Spleen (tissue), 11 donors: Measurements from ENCODE around the gene EML3. TPM values are rescaled to one million over a fixed set of nuclear protein-coding genes. Genes with fewer than 3 reads are reported as not detected.

Source experiments
- DNase-seq: peaks from one replicate; pipeline ENCODE4 v3.0.0-alpha.2; 2020
- H3K27ac ChIP-seq, 8 donors: fragments of 200-600 bp; sonication (generic) in 7 of 8; 1 replicate in 4 of 8; 2 replicates in 4 of 8; pipeline versions ENCODE4 v1.5.0 to v1.8.0; 2016 to 2021; ENCODE audit warnings: inconsistent platforms in 4 of 8, mild to moderate bottlenecking in 4 of 8, moderate library complexity in 1 of 8
- H3K27me3 ChIP-seq, 7 donors: fragments of 200-600 bp; sonication (generic) in 6 of 7; replicated peaks in 1 of 7; 1 replicate in 4 of 7; 2 replicates in 3 of 7; pipeline versions ENCODE4 v1.5.0 to v1.8.0; 2016 to 2021; ENCODE audit warnings: inconsistent platforms in 3 of 7, mild to moderate bottlenecking in 1 of 7
- H3K36me3 ChIP-seq, 6 donors: fragments of 200-600 bp; sonication (generic) in 5 of 6; 1 replicate in 4 of 6; 2 replicates in 2 of 6; pipeline versions ENCODE4 v1.5.0 to v1.8.0; 2016 to 2021; ENCODE audit warnings: inconsistent platforms in 2 of 6
- H3K4me1 ChIP-seq, 6 donors: fragments of 200-600 bp; sonication (generic) in 5 of 6; 1 replicate in 3 of 6; 2 replicates in 3 of 6; pipeline versions ENCODE4 v1.5.0 to v1.8.0; 2016 to 2021; ENCODE audit warnings: inconsistent platforms in 3 of 6
- H3K4me3 ChIP-seq, 8 donors: fragments of 200-600 bp; sonication (generic) in 7 of 8; 1 replicate in 4 of 8; 2 replicates in 4 of 8; pipeline versions ENCODE4 v1.5.0 to v1.8.0; 2016 to 2021; ENCODE audit warnings: inconsistent platforms in 4 of 8, mild to moderate bottlenecking in 4 of 8, moderate library complexity in 2 of 8
- H3K9me3 ChIP-seq, 8 donors: fragments of 200-600 bp; sonication (generic) in 7 of 8; 1 replicate in 4 of 8; 2 replicates in 4 of 8; pipeline versions ENCODE4 v1.5.0 to v1.8.0; 2016 to 2021; ENCODE audit warnings: inconsistent platforms in 4 of 8
- CTCF ChIP-seq, 11 experiments: fragments of 200-600 bp in 7 of 11; fragments of 450-650 bp in 4 of 11; sonication (generic) in 4 of 11; IDR thresholded peaks in 8 of 11; conservative IDR thresholded peaks in 3 of 11; 1 replicate in 7 of 11; 2 replicates in 4 of 11; pipeline versions ENCODE4 v1.4.0 to v1.8.0; 2016 to 2021; ENCODE audit warnings: antibody characterized with exemption in 11 of 11, inconsistent platforms in 4 of 11, mild to moderate bottlenecking in 1 of 11
- POLR2A ChIP-seq, 3 donors: fragments of 450-650 bp; IDR thresholded peaks; one replicate each; pipeline ENCODE4 v1.5.1; 2017; ENCODE audit warnings: antibody characterized with exemption in 3 of 3, mild to moderate bottlenecking in 1 of 3
- POLR2AphosphoS5 ChIP-seq, 3 donors: sonication (generic); formaldehyde crosslinking; IDR thresholded peaks; one replicate each; pipeline ENCODE4 v1.5.1; 2017; ENCODE audit warnings: antibody characterized with exemption in 3 of 3
- WGBS, 5 donors: extraction: QIAGEN DNeasy Blood & Tissue Kit in 3 of 5; methylation state at CpG; one replicate each; pipeline versions ENCODE4 v1.1.5 to v1.1.7; 2013 to 2018; 5-methylcytosine and 5-hydroxymethylcytosine counted together
- intact Hi-C: fragments of 100-400 bp; cut with DNase I; formaldehyde crosslinking; loops from one replicate; pipeline ENCODE4 v1.15.0; 2023; ENCODE audit warnings: low total_unique reads
- polyA plus RNA-seq, 3 donors: library from polyadenylated mRNA; stranded (reverse); fragments of 200-250 nt; gene quantifications; one replicate each; pipeline ENCODE4 v1.2.1, GENCODE V29; 2013
- total RNA-seq, 7 donors: library from RNA; depleted of rRNA in 3 of 7; stranded (reverse); fragments of >200 nt in 3 of 7; fragmentation: NEBNext Ultra II Directional in 4 of 7; extraction: Animal tissue kit (Norgen Biotek cat#: 25700) in 4 of 7; gene quantifications; one replicate each; pipeline versions ENCODE4 v1.1.0 to v1.2.1, GENCODE V29; 2016 to 2021
- donor health status: healthy with polysubstance abuse.
- donor health status: DM: no; HTN: no; CAD: no; lungs with moderate emphysema.
- donor health status: DM: no; HTN: no; CAD: no.
- donor health status: Bipolar disorder and iron deficiency.
- donor health status: healthy.
- donor health status: DM: no; HTN: no; CAD: no.
- donor health status: DM: yes; HTN: yes; CAD: no.

EML3 gene
- total and polyA plus RNA-seq, 10 donors, result 46.7 to 159 (median 112) TPM

- no peak for TF ChIP-seq CTCF (IDR thresholded peaks at IDR 0.05 in 8 of 11, conservative IDR thresholded peaks at IDR 0.05 in 3 of 11)
- no peak for TF ChIP-seq POLR2A (IDR thresholded peaks at IDR 0.05)
- no peak for TF ChIP-seq POLR2AphosphoS5 (IDR thresholded peaks at IDR 0.05)
- intact Hi-C loops, result no loop called here
- no peaks in the 10 kb centered on the region for H3K9me3 ChIP-seq
- H3K27me3 ChIP-seq, result no peaks in the 10 kb centered on the region
- WGBS, 5 donors, result 91 to 95% (median 95%) methylated on average over 12 of the region's 12 CpGs
- H3K4me3 ChIP-seq, result no peak overlapping the region
- no peak overlapping the region for H3K27ac ChIP-seq
- DNase-seq, result no peak
- H3K4me1 ChIP-seq, result peaks cover 16 to 85% (median 54%) of the 10 kb centered on the region in 6 donors
- peaks cover 0 to 73% (median 40%) of the 10 kb centered on the region in 6 donors for H3K36me3 ChIP-seq
Observed at GRCh38 chr11:62608776-62609175, 3.8 kb downstream of the EML3 start.

- Histone ChIP-seq H3K4me1 (peaks cover 19 to 85% (median 50%) of the 10 kb centered on the region in 6 donors), H3K27me3 (no peaks in the 10 kb centered on the region), H3K27ac (peak overlapping the region in 1 of 8 donors; percentile 9), H3K4me3 (no peak overlapping the region), H3K36me3 (peaks cover 0 to 84% (median 40%) of the 10 kb centered on the region in 6 donors), H3K9me3 (no peaks in the 10 kb centered on the region)
- TF ChIP-seq POLR2AphosphoS5 (IDR thresholded peaks at IDR 0.05) (no peak), POLR2A (IDR thresholded peaks at IDR 0.05) (no peak), CTCF (IDR thresholded peaks at IDR 0.05 in 8 of 11, conservative IDR thresholded peaks at IDR 0.05 in 3 of 11) (no peak)
- WGBS, 5 donors, result 60 to 100% (median 68%) methylated on average over 2 to 4 of the region's 4 CpGs
- intact Hi-C loops, result no loop called here
- no peak for DNase-seq
Observed at GRCh38 chr11:62607714-62608113, 4.9 kb downstream of the EML3 start.

GRCh38 chr11:62605902-62606301 is 6.7 kb downstream of the EML3 start:
- WGBS, 5 donors, result 93 to 98% (median 96%) methylated on average over 15 of the region's 15 CpGs
- intact Hi-C loops, result no loop called here
- Histone ChIP-seq H3K4me3 (no peak overlapping the region), H3K36me3 (peaks cover 0 to 85% (median 38%) of the 10 kb centered on the region in 6 donors), H3K27me3 (no peaks in the 10 kb centered on the region), H3K27ac (no peak overlapping the region), H3K4me1 (peaks cover 13 to 81% (median 45%) of the 10 kb centered on the region in 6 donors), H3K9me3 (no peaks in the 10 kb centered on the region)
- no peak for DNase-seq
- TF ChIP-seq POLR2A (IDR thresholded peaks at IDR 0.05), result no peak

- peaks cover 11 to 81% (median 45%) of the 10 kb centered on the region in 6 donors for H3K4me1 ChIP-seq
- H3K9me3 ChIP-seq, result no peaks in the 10 kb centered on the region
- no peak overlapping the region for H3K4me3 ChIP-seq
- no peak overlapping the region for H3K27ac ChIP-seq
- no peak for DNase-seq
- TF ChIP-seq POLR2AphosphoS5 (IDR thresholded peaks at IDR 0.05), result no peak
- no peak for TF ChIP-seq CTCF (IDR thresholded peaks at IDR 0.05 in 8 of 11, conservative IDR thresholded peaks at IDR 0.05 in 3 of 11)
- TF ChIP-seq POLR2A (IDR thresholded peaks at IDR 0.05), result no peak
- 88 to 100% (median 94%) methylated on average over 1 to 6 of the region's 6 CpGs for WGBS, 5 donors
- intact Hi-C loops, result no loop called here
- H3K36me3 ChIP-seq, result peaks cover 0 to 80% (median 34%) of the 10 kb centered on the region in 6 donors
- H3K27me3 ChIP-seq, result no peaks in the 10 kb centered on the region
Observed at GRCh38 chr11:62605467-62605866, 7.1 kb downstream of the EML3 start.
